ENCODE results near the gene ZBTB18.
"Not testable (repeated sequence)": the region's sequence is repeated elsewhere in the genome, so short reads cannot be mapped to it uniquely, and the experiment has no call there.

Gene ZBTB18

GRCh38 chr1:244041466-244042120 lies 9.5 kb upstream of the ZBTB18 start:
- DNase-seq (ENCODE audit: low read depth), result no peak

- no peak for DNase-seq (ENCODE audit: low read depth)
Observed at GRCh38 chr1:244042293-244042692, 8.8 kb upstream of the ZBTB18 start.

GRCh38 chr1:244044423-244044822 lies 6.7 kb upstream of the ZBTB18 start:
- DNase-seq (ENCODE audit: low read depth), result no peak

GRCh38 chr1:244046254-244046653 lies 4.8 kb upstream of the ZBTB18 start:
- not testable (repeated sequence) for DNase-seq (ENCODE audit: low read depth)

- DNase-seq (ENCODE audit: low read depth), result no peak
Observed at GRCh38 chr1:244046907-244047611, 4.0 kb upstream of the ZBTB18 start.

- DNase-seq (ENCODE audit: low read depth), result peak; percentile 48
Observed at GRCh38 chr1:244047621-244048255, 3.3 kb upstream of the ZBTB18 start.

- peak; percentile 94 for DNase-seq (ENCODE audit: low read depth)
Observed at GRCh38 chr1:244048256-244049161, 2.6 kb upstream of the ZBTB18 start.

GRCh38 chr1:244049162-244050013 lies 1.7 kb upstream of the ZBTB18 start:
- DNase-seq (ENCODE audit: low read depth), result peak; percentile 13

GRCh38 chr1:244050014-244050834 lies 859 bp upstream of the ZBTB18 start:
- no peak for DNase-seq (ENCODE audit: low read depth)

GRCh38 chr1:244052016-244052727 lies 1.1 kb downstream of the ZBTB18 start:
- no peak for DNase-seq (ENCODE audit: low read depth)

- no peak for DNase-seq (ENCODE audit: low read depth)
Observed at GRCh38 chr1:244052728-244053312, 1.7 kb downstream of the ZBTB18 start.

GRCh38 chr1:244053831-244054230 lies 2.7 kb downstream of the ZBTB18 start:
- DNase-seq (ENCODE audit: low read depth), result no peak

GRCh38 chr1:244054247-244054923 lies 3.3 kb downstream of the ZBTB18 start:
- DNase-seq (ENCODE audit: low read depth), result no peak

GRCh38 chr1:244054924-244055263 lies 3.8 kb downstream of the ZBTB18 start:
- DNase-seq (ENCODE audit: low read depth), result no peak

- DNase-seq (ENCODE audit: low read depth), result no peak
Observed at GRCh38 chr1:244056577-244056976, 5.5 kb downstream of the ZBTB18 start.

- DNase-seq (ENCODE audit: low read depth), result no peak
Observed at GRCh38 chr1:244057474-244058385, 6.6 kb downstream of the ZBTB18 start.

- DNase-seq (ENCODE audit: low read depth), result no peak
Observed at GRCh38 chr1:244060117-244060516, 9.0 kb downstream of the ZBTB18 start.

GRCh38 chr1:244060686-244061085 lies 9.6 kb downstream of the ZBTB18 start:
- DNase-seq (ENCODE audit: low read depth), result no peak
